ENCODE results near the gene CX3CR1.

The CX3CR1 gene

DNA sequence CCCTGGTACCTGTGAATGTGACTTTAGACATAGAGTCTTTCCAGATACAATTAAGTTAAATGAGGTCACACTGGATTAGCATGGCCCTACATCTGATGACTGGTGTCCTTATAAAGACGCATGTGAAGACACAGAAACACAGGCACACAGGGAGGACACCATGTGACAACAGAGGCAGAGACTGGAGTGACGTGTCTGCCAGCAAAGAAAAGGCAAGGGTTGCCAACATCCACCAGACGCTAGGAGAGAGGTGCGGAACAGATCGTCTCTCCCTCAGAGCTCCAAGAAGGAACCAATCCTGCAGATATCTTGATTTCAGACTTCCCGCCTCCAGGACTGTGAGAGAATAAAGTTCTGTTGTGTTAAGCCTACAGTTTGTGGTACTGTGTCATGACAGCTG, 42.8 kb downstream of the CX3CR1 start:
- H3K27me3 ChIP-seq (ENCODE audit: low read length), result no peaks in the 10 kb centered on the region
- H3K9me3 ChIP-seq (ENCODE audit: insufficient read depth, low read length), result no peaks in the 10 kb centered on the region
- no peak overlapping the region for H3K27ac ChIP-seq (ENCODE audit: low read depth, low read length)
- H3K36me3 ChIP-seq (ENCODE audit: low read length), result no peaks in the 10 kb centered on the region
- TF ChIP-seq, protein P1, sequence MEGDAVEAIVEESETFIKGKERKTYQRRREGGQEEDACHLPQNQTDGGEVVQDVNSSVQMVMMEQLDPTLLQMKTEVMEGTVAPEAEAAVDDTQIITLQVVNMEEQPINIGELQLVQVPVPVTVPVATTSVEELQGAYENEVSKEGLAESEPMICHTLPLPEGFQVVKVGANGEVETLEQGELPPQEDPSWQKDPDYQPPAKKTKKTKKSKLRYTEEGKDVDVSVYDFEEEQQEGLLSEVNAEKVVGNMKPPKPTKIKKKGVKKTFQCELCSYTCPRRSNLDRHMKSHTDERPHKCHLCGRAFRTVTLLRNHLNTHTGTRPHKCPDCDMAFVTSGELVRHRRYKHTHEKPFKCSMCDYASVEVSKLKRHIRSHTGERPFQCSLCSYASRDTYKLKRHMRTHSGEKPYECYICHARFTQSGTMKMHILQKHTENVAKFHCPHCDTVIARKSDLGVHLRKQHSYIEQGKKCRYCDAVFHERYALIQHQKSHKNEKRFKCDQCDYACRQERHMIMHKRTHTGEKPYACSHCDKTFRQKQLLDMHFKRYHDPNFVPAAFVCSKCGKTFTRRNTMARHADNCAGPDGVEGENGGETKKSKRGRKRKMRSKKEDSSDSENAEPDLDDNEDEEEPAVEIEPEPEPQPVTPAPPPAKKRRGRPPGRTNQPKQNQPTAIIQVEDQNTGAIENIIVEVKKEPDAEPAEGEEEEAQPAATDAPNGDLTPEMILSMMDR (IDR thresholded peaks at IDR 0.05; ENCODE audit: insufficient read depth, low read length, poor library complexity, severe bottlenecking), result no peak
- TF ChIP-seq EZH2phosphoT487 (conservative IDR thresholded peaks at IDR 0.05; ENCODE audit: low read length), result no peak
- no peaks in the 10 kb centered on the region for H3K9me2 ChIP-seq (replicated peaks; ENCODE audit: insufficient read depth, low read length)
- H3K79me2 ChIP-seq (ENCODE audit: insufficient read depth, low read length), result no peaks in the 10 kb centered on the region
- no peaks in the 10 kb centered on the region for H3F3A ChIP-seq (ENCODE audit: insufficient read depth)
- no peak overlapping the region for H3K4me3 ChIP-seq (ENCODE audit: insufficient read depth, low read length, poor library complexity, severe bottlenecking)
- H3K4me2 ChIP-seq (ENCODE audit: low read depth, low read length, poor library complexity, severe bottlenecking), result no peak overlapping the region
- H3K9ac ChIP-seq (ENCODE audit: low read length), result no peak overlapping the region
- H4K20me1 ChIP-seq (ENCODE audit: low read depth, low read length), result no peaks in the 10 kb centered on the region
- no peak overlapping the region for H2AFZ ChIP-seq (ENCODE audit: low read depth, low read length, severe bottlenecking)

DNA sequence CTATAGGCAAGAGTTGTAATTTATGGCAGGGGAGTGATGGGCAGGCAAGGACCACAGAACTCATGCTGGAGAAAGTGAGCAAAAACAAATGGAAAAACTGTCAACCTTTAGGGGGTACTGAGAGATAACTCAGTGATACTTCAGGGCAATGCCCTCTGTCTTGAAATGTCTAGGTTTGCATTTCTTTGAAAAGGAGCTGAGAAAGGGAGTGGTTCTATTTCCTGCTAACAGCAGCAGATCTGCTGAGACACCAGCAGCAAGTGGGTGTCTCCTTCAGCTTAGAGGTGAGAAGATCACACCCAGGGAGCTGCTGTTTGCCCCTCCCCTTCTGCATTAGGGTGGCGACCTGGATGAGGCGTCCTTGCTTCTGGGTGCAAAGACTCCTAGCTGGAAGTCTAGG, 45.2 kb downstream of the CX3CR1 start:
- Histone ChIP-seq H3K4me3 (ENCODE audit: insufficient read depth, low read length, poor library complexity, severe bottlenecking) (no peak overlapping the region), H3K27ac (ENCODE audit: low read depth, low read length) (no peak overlapping the region), H3K36me3 (ENCODE audit: low read length) (no peaks in the 10 kb centered on the region), H3K27me3 (ENCODE audit: low read length) (no peaks in the 10 kb centered on the region), H4K20me1 (ENCODE audit: low read depth, low read length) (no peaks in the 10 kb centered on the region), H3F3A (ENCODE audit: insufficient read depth) (no peaks in the 10 kb centered on the region), H3K9me3 (ENCODE audit: insufficient read depth, low read length) (no peaks in the 10 kb centered on the region), H3K9ac (ENCODE audit: low read length) (no peak overlapping the region), H3K4me2 (ENCODE audit: low read depth, low read length, poor library complexity, severe bottlenecking) (no peak overlapping the region), H3K9me2 (replicated peaks; ENCODE audit: insufficient read depth, low read length) (no peaks in the 10 kb centered on the region), H3K79me2 (ENCODE audit: insufficient read depth, low read length) (no peaks in the 10 kb centered on the region), H2AFZ (ENCODE audit: low read depth, low read length, severe bottlenecking) (no peak overlapping the region)
- no peak for TF ChIP-seq EZH2phosphoT487 (conservative IDR thresholded peaks at IDR 0.05; ENCODE audit: low read length)
- TF ChIP-seq, protein P1 (IDR thresholded peaks at IDR 0.05; ENCODE audit: insufficient read depth, low read length, poor library complexity, severe bottlenecking), result no peak

DNA sequence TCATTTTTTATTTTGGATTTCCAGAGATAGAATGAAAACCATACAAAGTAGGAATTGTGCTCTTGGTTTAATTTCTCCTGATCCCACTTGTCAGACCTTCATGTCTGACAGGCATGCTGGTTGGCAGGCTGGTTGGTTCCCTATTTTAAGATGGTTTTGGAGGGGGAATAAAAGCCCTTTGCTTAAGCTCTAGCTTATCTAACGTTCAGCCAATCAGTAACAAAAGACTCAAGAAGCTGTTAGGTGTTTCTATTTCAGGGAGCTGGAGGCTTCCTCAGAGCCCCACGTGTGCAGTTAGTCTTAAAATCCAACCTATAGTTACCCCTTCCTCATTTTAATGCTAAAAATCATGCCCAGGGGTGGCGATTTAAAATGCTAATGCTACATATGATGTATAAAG, 47.0 kb downstream of the CX3CR1 start:
- Histone ChIP-seq H3K9me2 (replicated peaks; ENCODE audit: insufficient read depth, low read length) (no peaks in the 10 kb centered on the region), H4K20me1 (ENCODE audit: low read depth, low read length) (no peaks in the 10 kb centered on the region), H3K4me3 (ENCODE audit: insufficient read depth, low read length, poor library complexity, severe bottlenecking) (no peak overlapping the region), H3F3A (ENCODE audit: insufficient read depth) (no peaks in the 10 kb centered on the region), H3K27ac (ENCODE audit: low read depth, low read length) (no peak overlapping the region), H3K27me3 (ENCODE audit: low read length) (no peaks in the 10 kb centered on the region), H3K4me2 (ENCODE audit: low read depth, low read length, poor library complexity, severe bottlenecking) (no peak overlapping the region), H3K36me3 (ENCODE audit: low read length) (no peaks in the 10 kb centered on the region), H3K9ac (ENCODE audit: low read length) (no peak overlapping the region), H3K9me3 (ENCODE audit: insufficient read depth, low read length) (no peaks in the 10 kb centered on the region), H3K79me2 (ENCODE audit: insufficient read depth, low read length) (no peaks in the 10 kb centered on the region), H2AFZ (ENCODE audit: low read depth, low read length, severe bottlenecking) (no peak overlapping the region)
- TF ChIP-seq, protein P1 (IDR thresholded peaks at IDR 0.05; ENCODE audit: insufficient read depth, low read length, poor library complexity, severe bottlenecking), result no peak
- no peak for TF ChIP-seq EZH2phosphoT487 (conservative IDR thresholded peaks at IDR 0.05; ENCODE audit: low read length)

Data from SU-DHL-6 (cell line).